Effector CD4-positive, alpha-beta T cell (primary cell): ENCODE measurements around the gene PRAMEF20. TPM values are rescaled to one million over a fixed set of nuclear protein-coding genes. Genes with fewer than 3 reads are reported as not detected.
"Not testable (repeated sequence)": the region's sequence is repeated elsewhere in the genome, so short reads cannot be mapped to it uniquely, and the experiment has no call there.

Experiments used
- DNase-seq: peaks from one replicate; pipeline ENCODE4 v3.0.0-alpha.2; 2020
- total RNA-seq: gene quantifications from one replicate; lab custom pipeline; 2026; lab: John Stamatoyannopoulos, UW

The PRAMEF20 gene
- total RNA-seq, result not detected

GRCh38 chr1:13410150-13410549 is at the start of gene PRAMEF20:
TSS of gene PRAMEF20 (plus strand) at chr1:13410450. CDS start at chr1:13416355, 5,905 bp downstream.
- DNase-seq, result not testable (repeated sequence)

GRCh38 chr1:13362364-13362763 is 47.9 kb upstream of the PRAMEF20 start:
- not testable (repeated sequence) for DNase-seq

GRCh38 chr1:13364928-13365327 is 45.3 kb upstream of the PRAMEF20 start:
- DNase-seq, result not testable (repeated sequence)

GRCh38 chr1:13366536-13366935 is 43.7 kb upstream of the PRAMEF20 start:
- not testable (repeated sequence) for DNase-seq

- not testable (repeated sequence) for DNase-seq
These were observed 41.7 kb upstream of the PRAMEF20 start for GRCh38 chr1:13368544-13368943.

- DNase-seq, result not testable (repeated sequence)
These were observed 31.3 kb upstream of the PRAMEF20 start for GRCh38 chr1:13378983-13379382.

- DNase-seq, result not testable (repeated sequence)
These were observed 29.9 kb upstream of the PRAMEF20 start for GRCh38 chr1:13380380-13380779.

- not testable (repeated sequence) for DNase-seq
These were observed 20.9 kb upstream of the PRAMEF20 start, which contains the start of gene PRAMEF17 for GRCh38 chr1:13389332-13389731. TSS of gene PRAMEF17 (plus strand) at chr1:13389632. CDS start at chr1:13389658, 26 bp downstream.

GRCh38 chr1:13393004-13393403 is 17.2 kb upstream of the PRAMEF20 start:
- DNase-seq, result not testable (repeated sequence)

GRCh38 chr1:13394761-13395160 is 15.5 kb upstream of the PRAMEF20 start:
- DNase-seq, result not testable (repeated sequence)

GRCh38 chr1:13395311-13395710 is 14.9 kb upstream of the PRAMEF20 start:
- DNase-seq, result not testable (repeated sequence)

GRCh38 chr1:13407811-13408210 is 2.4 kb upstream of the PRAMEF20 start:
- DNase-seq, result no peak

GRCh38 chr1:13430495-13430894 is 20.2 kb downstream of the PRAMEF20 start:
- DNase-seq, result no peak

- DNase-seq, result no peak
These were observed 22.0 kb downstream of the PRAMEF20 start for GRCh38 chr1:13432251-13432650.

GRCh38 chr1:13433694-13434358 is 23.6 kb downstream of the PRAMEF20 start:
- DNase-seq, result not testable (repeated sequence)

GRCh38 chr1:13435458-13435857 is 25.2 kb downstream of the PRAMEF20 start:
- DNase-seq, result no peak

- not testable (repeated sequence) for DNase-seq
These were observed 29.0 kb downstream of the PRAMEF20 start for GRCh38 chr1:13439104-13439783.

GRCh38 chr1:13443335-13443979 is 33.2 kb downstream of the PRAMEF20 start:
- DNase-seq, result no peak

GRCh38 chr1:13450204-13450603 is 40.0 kb downstream of the PRAMEF20 start:
- DNase-seq, result no peak

- no peak for DNase-seq
These were observed 41.2 kb downstream of the PRAMEF20 start for GRCh38 chr1:13451399-13451965.

GRCh38 chr1:13456904-13457532 is 46.8 kb downstream of the PRAMEF20 start:
- no peak for DNase-seq

GRCh38 chr1:13461977-13462376 is 51.7 kb downstream of the PRAMEF20 start:
- no peak for DNase-seq

GRCh38 chr1:13462682-13463081 is 52.4 kb downstream of the PRAMEF20 start:
- no peak for DNase-seq
